Measurements from ENCODE around the gene LKAAEAR1. TPM values are rescaled to one million over a fixed set of nuclear protein-coding genes. Genes with fewer than 3 reads are reported as not detected.
A peak's percentile ranks its signal among the peaks of the same experiment; 100 is the strongest.

Gene LKAAEAR1
- total and polyA plus RNA-seq, 2 donors, result 0.14 to 0.80 TPM

- no peak for DNase-seq (ENCODE audit: low read depth in 6 of 9, low spot score in 9 of 9)
- peaks cover 0 to 8% of the 10 kb centered on the region in 2 donors for H3K9me3 ChIP-seq (ENCODE audit: control insufficient read depth in 2 of 2, insufficient read depth in 1 of 2, low read length in 1 of 2)
- peaks cover 10 to 54% of the 10 kb centered on the region in 2 donors for H3K4me1 ChIP-seq (ENCODE audit: control insufficient read depth in 2 of 2, insufficient read depth in 2 of 2, low read length in 2 of 2)
- peaks cover 11 to 39% of the 10 kb centered on the region in 2 donors for H3K27me3 ChIP-seq (ENCODE audit: control insufficient read depth in 2 of 2, insufficient read depth in 1 of 2, low read length in 1 of 2)
- H3K36me3 ChIP-seq (ENCODE audit: control insufficient read depth in 2 of 2, insufficient read depth in 2 of 2, low read length in 1 of 2), result peaks cover 39 to 41% of the 10 kb centered on the region in 2 donors
- H3K27ac ChIP-seq (ENCODE audit: low read depth in 1 of 2, low read length in 1 of 2), result peak overlapping the region in 1 of 2 donors; percentile 55
- H3K4me3 ChIP-seq (ENCODE audit: low read length in 2 of 2), result no peak overlapping the region
- 78% methylated on average over 17 of the region's 17 CpGs for WGBS
Observed at GRCh38 chr20:64035066-64035932, 48.9 kb downstream of the LKAAEAR1 start.

GRCh38 chr20:64033981-64034493, 50.2 kb downstream of the LKAAEAR1 start:
- no peak for DNase-seq (ENCODE audit: low read depth in 6 of 9, low spot score in 9 of 9)
- Histone ChIP-seq H3K4me1 (ENCODE audit: control insufficient read depth in 2 of 2, insufficient read depth in 2 of 2, low read length in 2 of 2) (peaks cover 0 to 42% of the 10 kb centered on the region in 2 donors), H3K27ac (ENCODE audit: low read depth in 1 of 2, low read length in 1 of 2) (peak overlapping the region in 1 of 2 donors; percentile 33), H3K36me3 (ENCODE audit: control insufficient read depth in 2 of 2, insufficient read depth in 2 of 2, low read length in 1 of 2) (peaks cover 51 to 54% of the 10 kb centered on the region in 2 donors), H3K27me3 (ENCODE audit: control insufficient read depth in 2 of 2, insufficient read depth in 1 of 2, low read length in 1 of 2) (peaks cover 11 to 26% of the 10 kb centered on the region in 2 donors), H3K4me3 (ENCODE audit: low read length in 2 of 2) (no peak overlapping the region), H3K9me3 (ENCODE audit: control insufficient read depth in 2 of 2, insufficient read depth in 1 of 2, low read length in 1 of 2) (no peaks in the 10 kb centered on the region)
- WGBS, result 96% methylated on average over 11 of the region's 11 CpGs

Other genes starting within 250 kb of the LKAAEAR1 start
- gene ABHD16B, start 222.9 kb downstream of the LKAAEAR1 start, total RNA-seq, result not detected
- gene ABHD16B, start 222.9 kb downstream of the LKAAEAR1 start, polyA plus RNA-seq, result 0.57 TPM
- gene TPD52L2, start 219.1 kb downstream of the LKAAEAR1 start, total RNA-seq, result 37.9 TPM
- gene TPD52L2, start 219.1 kb downstream of the LKAAEAR1 start, polyA plus RNA-seq, result 73.2 TPM
- 26.1 TPM for gene DNAJC5, start 189.3 kb downstream of the LKAAEAR1 start, total RNA-seq
- gene DNAJC5, start 189.3 kb downstream of the LKAAEAR1 start, polyA plus RNA-seq, result 23.3 TPM
- gene UCKL1, start 128.0 kb downstream of the LKAAEAR1 start, total RNA-seq, result 21.2 TPM
- gene UCKL1, start 128.0 kb downstream of the LKAAEAR1 start, polyA plus RNA-seq, result 51.8 TPM
- 10.0 TPM for gene ZNF512B, start 114.5 kb downstream of the LKAAEAR1 start, total RNA-seq
- gene ZNF512B, start 114.5 kb downstream of the LKAAEAR1 start, polyA plus RNA-seq, result 13.4 TPM
- 3.4 TPM for gene SAMD10, start 104.8 kb downstream of the LKAAEAR1 start, total RNA-seq
- gene SAMD10, start 104.8 kb downstream of the LKAAEAR1 start, polyA plus RNA-seq, result 10.5 TPM
- 45.1 TPM for gene PRPF6, start 103.3 kb downstream of the LKAAEAR1 start, total RNA-seq
- gene PRPF6, start 103.3 kb downstream of the LKAAEAR1 start, polyA plus RNA-seq, result 56.1 TPM
- 17.0 TPM for gene C20orf204, start 48.2 kb downstream of the LKAAEAR1 start, total RNA-seq
- 8.2 TPM for gene C20orf204, start 48.2 kb downstream of the LKAAEAR1 start, polyA plus RNA-seq
- 0.66 TPM for gene SOX18, start 34.8 kb downstream of the LKAAEAR1 start, total RNA-seq
- 17.2 TPM for gene SOX18, start 34.8 kb downstream of the LKAAEAR1 start, polyA plus RNA-seq
- 24.6 TPM for gene TCEA2, start 21.2 kb downstream of the LKAAEAR1 start, total RNA-seq
- 53.2 TPM for gene TCEA2, start 21.2 kb downstream of the LKAAEAR1 start, polyA plus RNA-seq
- gene RGS19, start 4.9 kb downstream of the LKAAEAR1 start, total RNA-seq, result 42.8 TPM
- 27.2 TPM for gene RGS19, start 4.9 kb downstream of the LKAAEAR1 start, polyA plus RNA-seq
- gene OPRL1, start 4.3 kb downstream of the LKAAEAR1 start, total RNA-seq, result 1.4 TPM
- gene OPRL1, start 4.3 kb downstream of the LKAAEAR1 start, polyA plus RNA-seq, result 1.1 TPM
- gene NPBWR2, start 23.2 kb upstream of the LKAAEAR1 start, total RNA-seq, result not detected
- 0.02 TPM for gene NPBWR2, start 23.2 kb upstream of the LKAAEAR1 start, polyA plus RNA-seq
- gene MYT1, start 80.1 kb upstream of the LKAAEAR1 start, total RNA-seq, result 0.19 TPM
- 0.25 TPM for gene MYT1, start 80.1 kb upstream of the LKAAEAR1 start, polyA plus RNA-seq
- gene PCMTD2, start 171.3 kb upstream of the LKAAEAR1 start, total RNA-seq, result 40.6 TPM
- gene PCMTD2, start 171.3 kb upstream of the LKAAEAR1 start, polyA plus RNA-seq, result 123 TPM